ENCODE results near the gene ZNF69.
A peak's percentile ranks its signal among the peaks of the same experiment; 100 is the strongest.
"Not testable (repeated sequence)": the region's sequence is repeated elsewhere in the genome, so short reads cannot be mapped to it uniquely, and the experiment has no call there.

Gene ZNF69

DNA sequence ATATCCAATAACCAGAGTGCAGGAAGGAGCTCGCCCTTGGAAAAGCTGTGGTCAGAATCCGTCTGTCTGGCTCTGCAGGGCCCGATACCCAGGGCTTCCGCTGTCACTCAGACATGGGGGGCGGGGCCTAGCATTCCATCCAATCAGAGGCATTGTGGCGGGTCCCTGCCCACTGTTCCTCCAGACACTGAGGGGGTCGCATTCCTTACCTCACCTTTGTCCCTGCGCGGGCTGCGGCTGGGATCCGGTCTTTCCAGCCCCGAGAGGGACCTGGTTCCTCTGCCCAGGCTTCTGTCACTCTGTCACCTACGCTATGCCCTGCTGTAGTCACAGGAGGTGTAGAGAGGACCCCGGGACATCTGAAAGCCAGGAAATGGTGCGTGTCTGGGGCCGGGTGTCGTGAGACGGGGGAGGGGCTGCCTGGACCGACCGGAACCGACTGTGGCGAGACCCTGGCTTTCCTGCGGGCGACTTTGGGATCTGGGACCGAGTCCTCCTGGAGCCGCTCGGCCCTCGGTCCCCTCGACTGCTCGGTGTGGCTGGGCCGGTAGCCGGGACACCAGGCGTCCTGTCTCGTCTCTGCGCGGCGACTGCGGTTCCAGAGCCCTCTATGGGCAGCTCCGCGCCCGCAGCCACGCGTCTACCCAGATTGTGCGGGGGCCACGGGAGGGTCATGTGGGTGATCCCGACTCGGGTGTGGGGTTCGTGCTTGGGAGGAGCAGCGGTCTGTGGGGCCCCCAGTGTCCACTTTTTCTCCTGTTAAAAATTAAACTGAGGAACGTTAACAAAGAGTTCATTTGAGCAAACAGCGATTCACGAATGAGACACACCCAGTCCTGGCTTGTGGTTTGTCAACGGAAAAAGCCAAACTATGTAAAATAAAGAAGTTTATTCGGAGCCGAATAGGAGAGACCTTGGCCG lies at the start of gene ZNF69:
Gene ZNF69, plus strand, starts transcription at position 172 of the 921 bp plus-strand sequence. Its CDS starts 142 bp downstream, at position 314.
- H3K27ac ChIP-seq, result peak within 1 kb of the TSS; percentile 28

DNA sequence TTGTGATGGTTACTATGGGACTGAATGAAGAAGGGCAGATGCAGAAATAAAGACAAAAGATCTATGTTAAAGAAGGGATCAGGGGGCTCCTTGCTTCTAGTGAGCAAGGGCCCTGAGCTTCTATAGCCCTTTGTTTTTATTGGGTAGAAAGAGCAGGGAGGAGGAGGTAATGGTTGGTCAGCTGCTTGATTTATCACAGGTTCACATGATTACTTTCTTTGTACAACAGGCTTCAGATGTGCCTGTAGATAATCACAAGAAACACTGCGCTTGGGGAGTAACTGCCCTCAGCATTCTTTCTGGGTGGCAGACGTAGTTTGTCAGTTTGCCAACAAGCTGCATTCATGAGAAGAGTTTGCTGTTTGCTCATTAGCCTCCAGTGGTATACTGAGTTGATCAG lies 43.9 kb upstream of the ZNF69 start:
- H3K27ac ChIP-seq, result no peak overlapping the region

More for the DNA sequence above, at the start of gene ZNF69:
- DNase-seq (ENCODE audit: low read depth, low spot score), result no peak

DNA sequence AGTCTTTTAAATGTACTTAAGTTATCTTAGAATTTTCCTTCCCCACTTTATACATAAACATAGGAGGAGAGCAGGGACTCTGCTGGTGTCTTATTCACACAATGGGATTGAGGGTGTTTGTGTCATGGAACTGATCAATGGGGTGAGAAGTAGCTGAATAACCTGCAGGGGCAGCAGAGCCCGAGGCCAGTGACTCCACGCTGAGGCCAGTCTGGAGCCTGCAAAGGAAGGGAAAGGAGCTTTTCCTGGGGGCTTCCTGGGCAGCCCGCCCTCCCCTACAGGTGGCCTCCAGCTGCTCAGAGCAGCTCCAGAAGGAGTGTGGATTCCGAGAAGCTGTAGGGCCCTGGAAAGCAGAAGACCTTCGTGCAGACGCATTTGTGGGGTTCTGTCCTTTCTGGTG lies 40.0 kb upstream of the ZNF69 start:
- DNase-seq (ENCODE audit: low read depth, low spot score); H3K27ac ChIP-seq: not testable (repeated sequence)

More for the DNA sequence above, 43.9 kb upstream of the ZNF69 start:
- no peak for DNase-seq (ENCODE audit: low read depth, low spot score)

DNA sequence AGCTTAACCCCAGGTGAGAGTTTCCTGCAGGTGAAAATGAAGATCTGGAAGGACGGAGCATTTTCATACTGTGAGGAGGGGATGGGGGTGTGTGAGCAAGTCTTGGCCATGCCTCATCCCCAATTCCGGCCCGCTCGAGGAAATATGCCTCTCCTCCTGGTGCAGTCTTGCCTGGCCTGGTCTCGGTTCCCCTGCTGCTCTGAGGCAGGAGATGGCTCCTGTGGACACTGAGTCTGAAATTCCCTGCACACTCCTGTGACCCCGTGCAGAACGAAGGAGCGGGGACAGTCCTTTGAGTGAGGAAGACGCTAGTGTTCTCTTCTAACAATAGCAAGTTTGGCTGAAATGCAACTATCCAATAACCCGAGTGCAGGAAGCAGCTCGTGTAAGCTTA lies 39.4 kb upstream of the ZNF69 start:
- DNase-seq (ENCODE audit: low read depth, low spot score), result no peak
- no peak overlapping the region for H3K27ac ChIP-seq

DNA sequence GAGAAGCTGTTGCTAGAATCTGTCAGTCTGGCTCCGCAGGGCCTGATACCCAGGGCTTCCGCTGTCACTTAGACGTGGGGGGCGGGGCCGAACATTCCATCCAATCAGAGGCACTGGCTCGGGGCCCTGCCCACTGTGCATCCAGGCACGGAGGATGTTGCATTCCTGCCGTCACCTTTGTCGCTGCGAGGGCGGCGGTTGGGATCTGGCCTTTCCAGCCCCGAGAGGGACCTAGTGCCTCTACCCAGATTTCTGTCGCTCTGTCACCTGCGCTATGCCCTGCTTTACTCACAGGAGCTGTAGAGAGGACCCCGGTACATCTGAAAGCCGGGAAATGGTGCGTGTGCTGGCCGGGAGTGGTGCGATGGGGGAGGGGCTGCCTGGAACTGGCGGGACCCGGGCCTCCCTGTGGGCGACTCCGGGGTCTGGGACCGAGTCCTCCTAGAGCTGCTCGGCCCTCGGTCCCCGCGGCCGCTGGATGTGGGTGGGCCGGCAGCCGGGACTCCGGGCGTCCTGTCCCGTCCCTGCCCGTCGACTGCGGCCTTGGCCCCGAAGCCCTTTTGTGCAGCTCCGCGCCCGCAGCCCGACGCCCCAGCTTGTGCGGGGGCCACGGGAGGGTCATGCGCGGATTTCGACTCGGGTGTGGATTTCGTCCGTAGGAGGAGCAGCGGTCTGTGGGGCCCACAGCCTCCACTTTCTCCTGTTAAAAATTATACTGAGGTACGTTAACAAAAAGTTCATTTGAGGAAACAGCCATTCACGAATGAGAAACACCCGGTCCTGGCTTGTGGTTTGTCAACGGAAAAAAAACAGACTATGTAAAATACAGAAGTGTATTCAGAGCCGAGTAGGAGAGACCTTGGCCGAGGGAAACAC lies 38.8 kb upstream of the ZNF69 start, which contains the start of gene ZNF439:
Gene ZNF439, plus strand, starts transcription at position 133 of the 876 bp plus-strand sequence. Its CDS starts 142 bp downstream, at position 275.
- H3K27ac ChIP-seq, result no peak within 1 kb of the TSS
- no peak for DNase-seq (ENCODE audit: low read depth, low spot score)

DNA sequence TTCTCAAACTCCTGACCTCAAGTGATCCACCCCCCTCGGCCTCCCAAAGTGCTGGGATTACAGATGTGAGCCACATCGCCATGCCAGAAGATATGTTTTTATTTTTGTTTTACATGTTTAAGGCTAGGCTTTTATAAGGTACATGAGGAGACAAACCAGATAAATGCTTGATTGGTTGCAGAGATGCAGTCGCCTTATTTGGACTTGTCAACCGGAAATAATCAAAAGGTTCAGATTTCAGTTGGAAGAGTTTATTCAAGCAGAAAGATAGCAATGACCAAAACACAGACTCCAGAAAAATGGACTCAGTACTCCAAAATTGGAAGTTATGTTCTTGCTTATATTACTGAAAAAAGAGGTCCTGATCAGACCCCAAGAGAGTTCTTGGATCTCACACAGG lies 37.3 kb upstream of the ZNF69 start:
- not testable (repeated sequence) for H3K27ac ChIP-seq

DNA sequence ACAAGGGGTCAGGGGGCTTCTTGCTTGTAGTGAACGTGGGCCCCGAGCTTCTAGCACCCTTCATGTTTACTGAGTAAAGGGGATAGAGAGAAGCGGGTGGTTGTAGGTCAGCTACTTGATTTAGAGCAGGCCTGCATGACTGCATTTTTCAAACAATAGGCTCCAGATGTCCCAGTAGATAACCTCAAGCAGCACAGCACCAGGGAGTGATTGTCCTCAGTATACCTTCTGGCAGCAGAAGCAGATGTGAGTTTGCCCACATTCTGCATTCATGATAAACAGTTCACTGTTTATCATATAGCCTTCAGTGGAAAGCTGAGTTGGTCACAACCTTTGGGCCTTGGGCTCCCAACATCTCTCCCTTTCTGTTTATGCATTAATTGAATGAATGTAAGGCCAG lies 34.2 kb upstream of the ZNF69 start:
- no peak overlapping the region for H3K27ac ChIP-seq
- DNase-seq (ENCODE audit: low read depth, low spot score), result no peak

More for the DNA sequence above, 37.3 kb upstream of the ZNF69 start:
- DNase-seq (ENCODE audit: low read depth, low spot score), result not testable (repeated sequence)

DNA sequence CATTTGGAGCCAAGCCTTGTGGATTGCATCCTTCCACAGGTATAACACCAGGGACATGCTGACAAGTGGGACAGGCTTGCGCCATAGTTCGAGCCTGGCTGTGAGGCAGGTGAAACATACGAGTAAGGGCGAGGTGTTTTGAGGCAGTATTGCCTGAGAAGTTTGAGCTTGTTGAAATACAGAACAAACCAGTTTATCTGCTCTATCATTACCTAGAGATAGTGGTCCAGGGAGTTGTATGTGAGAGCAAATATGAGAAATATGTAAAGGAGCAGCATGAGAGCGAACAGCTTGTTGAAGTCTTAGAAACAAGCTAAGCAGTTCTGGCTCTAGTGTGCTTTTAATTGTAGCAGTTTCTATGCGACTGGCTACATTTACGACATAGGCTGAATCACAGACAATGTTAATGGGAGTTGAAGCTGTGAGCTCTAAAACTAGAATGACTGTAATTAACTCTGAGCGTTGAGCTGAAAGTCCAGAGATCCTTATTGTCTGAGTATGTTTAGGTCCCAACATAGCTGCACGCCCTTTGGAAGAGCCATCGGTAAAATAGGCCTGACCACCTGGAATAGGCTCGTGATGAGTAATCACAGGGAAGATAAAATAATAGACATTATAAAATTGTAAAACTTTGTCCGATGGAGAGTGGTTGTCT lies 30.9 kb upstream of the ZNF69 start:
- DNase-seq (ENCODE audit: low read depth, low spot score), result no peak
- H3K27ac ChIP-seq, result no peak overlapping the region

DNA sequence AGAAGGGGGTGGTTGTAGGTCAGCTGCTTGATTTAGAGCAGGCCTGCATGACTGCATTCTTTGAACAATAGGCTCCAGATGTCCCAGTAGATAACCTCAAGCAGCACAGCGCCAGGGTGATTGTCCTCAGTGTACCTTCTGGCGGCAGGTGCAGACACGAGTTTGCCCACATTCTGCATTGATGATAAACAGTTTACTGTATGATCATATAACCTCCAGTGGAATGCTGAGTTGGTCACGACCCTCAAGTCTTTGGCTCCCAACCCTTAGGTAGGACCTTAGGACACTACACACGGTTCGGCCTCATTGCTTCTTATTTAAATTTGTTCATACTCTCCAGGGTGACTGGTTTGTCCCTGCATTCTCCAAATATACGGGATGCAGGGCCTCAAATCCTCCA lies 26.9 kb upstream of the ZNF69 start:
- no peak overlapping the region for H3K27ac ChIP-seq
- no peak for DNase-seq (ENCODE audit: low read depth, low spot score)

DNA sequence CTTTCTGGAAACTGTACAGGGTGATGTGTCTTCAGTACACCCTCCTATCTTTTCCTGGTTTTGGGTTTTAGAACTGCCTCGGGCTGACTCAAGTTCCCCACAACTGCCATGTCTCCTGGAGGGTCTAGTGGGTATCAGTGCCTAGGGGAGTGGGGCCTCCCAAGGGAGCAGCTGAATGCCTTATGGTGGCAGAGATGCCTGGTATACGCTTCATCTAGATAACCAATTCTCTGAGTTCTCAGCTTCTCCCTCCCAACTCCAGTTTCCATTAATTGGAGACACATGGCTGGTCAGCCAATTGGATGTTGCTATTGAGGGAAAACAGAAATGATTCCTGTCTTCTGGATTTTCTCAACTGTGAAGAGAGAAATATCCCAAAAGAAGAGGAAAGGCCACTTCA lies 26.3 kb upstream of the ZNF69 start:
- H3K27ac ChIP-seq, result no peak overlapping the region
- DNase-seq (ENCODE audit: low read depth, low spot score), result no peak

DNA sequence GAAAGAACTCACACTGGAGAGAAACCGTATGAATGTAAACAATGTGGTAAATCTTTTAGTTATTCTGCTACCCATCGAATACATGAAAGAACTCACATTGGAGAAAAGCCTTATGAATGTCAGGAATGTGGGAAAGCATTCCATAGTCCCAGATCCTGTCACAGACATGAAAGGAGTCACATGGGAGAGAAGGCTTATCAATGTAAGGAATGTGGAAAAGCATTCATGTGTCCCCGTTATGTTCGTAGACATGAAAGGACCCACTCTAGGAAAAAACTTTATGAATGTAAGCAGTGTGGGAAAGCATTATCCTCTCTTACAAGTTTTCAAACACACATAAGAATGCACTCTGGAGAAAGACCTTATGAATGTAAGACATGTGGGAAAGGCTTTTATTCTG lies 19.8 kb upstream of the ZNF69 start:
- not testable (repeated sequence) for H3K27ac ChIP-seq

DNA sequence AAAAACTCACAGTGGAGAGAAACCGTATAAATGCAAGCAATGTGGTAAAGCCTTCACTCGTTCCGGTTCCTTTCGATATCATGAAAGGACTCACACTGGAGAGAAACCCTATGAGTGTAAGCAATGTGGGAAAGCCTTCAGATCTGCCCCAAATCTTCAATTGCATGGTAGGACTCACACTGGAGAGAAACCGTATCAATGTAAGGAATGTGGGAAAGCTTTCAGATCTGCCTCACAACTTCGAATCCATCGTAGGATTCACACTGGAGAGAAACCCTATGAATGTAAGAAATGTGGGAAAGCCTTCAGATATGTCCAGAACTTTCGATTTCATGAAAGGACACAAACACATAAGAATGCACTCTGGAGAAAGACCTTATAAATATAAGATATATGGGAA lies 19.4 kb upstream of the ZNF69 start:
- no peak overlapping the region for H3K27ac ChIP-seq
- no peak for DNase-seq (ENCODE audit: low read depth, low spot score)

More for the DNA sequence above, 19.8 kb upstream of the ZNF69 start:
- not testable (repeated sequence) for DNase-seq (ENCODE audit: low read depth, low spot score)

DNA sequence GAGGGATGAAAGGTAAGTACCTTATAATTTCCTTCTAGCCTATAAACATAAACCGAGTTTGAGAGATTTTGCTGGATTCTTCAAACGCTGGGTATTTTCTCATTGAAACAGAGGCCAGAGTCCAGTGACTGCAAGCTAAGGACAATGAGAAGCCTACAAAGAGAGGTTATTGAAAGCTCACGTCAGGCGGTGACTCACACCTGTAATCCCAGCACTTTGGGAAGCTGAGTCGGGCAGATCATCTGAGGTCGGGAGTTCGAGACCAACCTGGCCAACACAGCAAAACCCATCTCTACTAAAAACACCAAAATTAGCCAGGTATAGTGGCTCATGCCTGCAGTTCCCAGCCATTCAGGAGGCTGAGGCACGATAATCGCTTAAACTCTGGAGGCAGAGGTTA lies 15.0 kb upstream of the ZNF69 start:
- no peak overlapping the region for H3K27ac ChIP-seq
- DNase-seq (ENCODE audit: low read depth, low spot score), result no peak

DNA sequence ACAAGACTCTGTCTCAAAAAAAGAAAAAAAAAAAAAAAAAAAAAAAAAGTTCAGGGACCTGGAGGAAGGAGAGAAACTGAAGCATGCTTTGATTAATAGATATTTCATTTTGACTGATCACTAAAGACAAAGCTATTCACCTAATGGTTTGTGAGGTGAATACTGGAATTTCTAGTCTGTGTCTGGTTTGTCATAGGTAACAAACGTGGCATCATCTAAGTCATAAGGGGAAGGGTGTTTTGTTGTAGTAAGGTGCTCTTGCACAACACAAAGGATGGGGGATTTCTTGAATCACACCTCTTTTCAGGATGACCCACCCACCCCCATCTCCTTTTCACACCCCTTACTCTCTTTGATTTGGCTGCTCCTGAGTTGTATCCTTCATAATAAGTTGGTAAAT lies 13.8 kb upstream of the ZNF69 start:
- H3K27ac ChIP-seq, result no peak overlapping the region
- DNase-seq (ENCODE audit: low read depth, low spot score), result no peak

DNA sequence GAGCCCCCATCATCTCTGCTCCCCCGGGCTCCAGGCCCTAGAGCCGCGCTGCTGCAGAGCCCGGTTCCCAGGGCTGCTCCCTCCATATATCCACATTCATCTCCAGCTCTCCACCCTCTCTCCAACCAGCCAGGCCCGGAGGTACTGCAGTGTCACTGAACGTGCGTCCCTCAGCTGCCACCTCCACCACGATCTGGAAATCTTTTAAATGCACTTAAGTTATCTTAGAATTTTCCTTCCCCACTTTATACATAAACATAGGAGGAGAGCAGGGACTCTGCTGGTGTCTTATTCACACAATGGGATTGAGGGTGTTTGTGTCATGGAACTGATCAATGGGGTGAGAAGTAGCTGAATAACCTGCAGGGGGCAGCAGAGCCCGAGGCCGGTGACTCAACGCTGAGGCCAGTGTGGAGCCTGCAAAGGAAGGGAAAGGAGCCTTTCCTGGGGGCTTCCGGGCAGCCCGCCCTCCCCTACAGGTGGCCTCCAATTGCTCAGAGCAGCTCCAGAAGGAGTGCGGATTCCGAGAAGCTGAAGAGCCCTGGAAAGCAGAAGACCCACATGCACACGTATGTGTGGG lies 7.8 kb upstream of the ZNF69 start:
- not testable (repeated sequence) for H3K27ac ChIP-seq; DNase-seq (ENCODE audit: low read depth, low spot score)

DNA sequence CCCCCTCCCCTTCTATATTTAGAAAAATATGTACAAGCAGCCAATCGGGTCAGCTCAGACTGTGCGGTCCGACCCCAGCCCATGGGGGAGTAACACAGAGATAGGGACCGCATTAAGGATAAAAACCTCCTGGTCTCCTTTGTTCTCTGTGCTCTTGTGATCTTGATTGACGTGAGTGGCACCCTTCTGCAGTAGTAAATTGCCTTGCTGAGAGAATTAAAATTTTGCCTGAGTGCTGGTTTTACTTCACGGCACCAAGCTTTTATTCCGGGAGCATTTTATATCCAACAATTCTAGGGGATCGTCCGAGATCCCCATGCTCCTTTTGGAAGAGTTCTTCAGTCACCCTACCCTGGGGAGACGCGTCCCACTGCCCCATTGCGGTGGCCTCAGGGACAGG lies 7.0 kb upstream of the ZNF69 start:
- DNase-seq (ENCODE audit: low read depth, low spot score), result no peak
- no peak overlapping the region for H3K27ac ChIP-seq

DNA sequence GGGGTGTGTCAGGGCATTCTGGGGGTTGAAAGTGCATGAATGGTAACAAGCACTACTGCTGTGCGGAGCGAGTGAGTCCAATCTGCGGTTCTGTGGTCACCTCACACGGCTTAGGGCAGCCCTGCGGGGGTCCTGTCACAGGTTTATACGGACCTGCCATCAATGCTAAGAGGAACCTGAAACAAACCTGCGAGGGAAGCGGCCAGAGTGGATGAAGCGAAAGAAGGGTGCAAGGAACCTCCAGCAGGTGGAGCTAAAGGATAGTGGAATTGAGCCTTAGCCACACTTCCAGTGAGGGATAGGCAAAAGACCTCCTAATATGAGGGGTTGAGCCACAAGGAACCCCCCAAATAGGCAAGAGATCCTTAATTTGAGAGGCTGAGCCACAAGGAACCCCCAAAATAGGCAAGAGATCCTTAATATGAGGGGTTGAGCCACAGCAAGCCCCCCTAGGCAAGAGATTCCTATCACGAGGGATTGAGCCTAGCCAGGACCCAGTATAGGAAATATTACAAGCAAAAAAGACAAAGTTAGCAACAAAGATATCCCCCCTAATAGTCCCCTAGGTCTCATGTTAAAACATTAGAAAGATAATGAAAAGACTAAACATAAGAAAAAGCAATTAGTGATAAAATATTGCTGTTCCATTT lies 6.3 kb upstream of the ZNF69 start:
- no peak overlapping the region for H3K27ac ChIP-seq
- DNase-seq (ENCODE audit: low read depth, low spot score), result no peak

DNA sequence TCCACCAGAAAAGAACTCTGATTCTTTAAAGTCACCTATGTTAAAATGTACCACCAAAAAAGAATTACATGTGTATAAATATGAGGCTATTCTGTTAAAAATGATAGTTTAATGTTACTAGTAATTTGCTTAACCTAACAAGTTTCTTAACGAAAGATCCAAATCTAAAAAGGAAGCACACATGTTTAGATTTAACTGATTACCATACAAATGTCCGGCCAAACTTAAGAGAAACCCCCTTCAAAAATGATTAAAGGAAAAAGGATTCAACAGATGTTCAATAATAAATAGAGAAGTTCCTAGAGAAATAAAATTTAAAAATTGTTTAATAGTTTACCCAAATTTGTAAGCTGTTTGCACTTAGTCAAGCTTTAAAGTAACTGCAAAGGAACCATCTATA lies 5.0 kb upstream of the ZNF69 start:
- no peak for DNase-seq (ENCODE audit: low read depth, low spot score)
- no peak overlapping the region for H3K27ac ChIP-seq

DNA sequence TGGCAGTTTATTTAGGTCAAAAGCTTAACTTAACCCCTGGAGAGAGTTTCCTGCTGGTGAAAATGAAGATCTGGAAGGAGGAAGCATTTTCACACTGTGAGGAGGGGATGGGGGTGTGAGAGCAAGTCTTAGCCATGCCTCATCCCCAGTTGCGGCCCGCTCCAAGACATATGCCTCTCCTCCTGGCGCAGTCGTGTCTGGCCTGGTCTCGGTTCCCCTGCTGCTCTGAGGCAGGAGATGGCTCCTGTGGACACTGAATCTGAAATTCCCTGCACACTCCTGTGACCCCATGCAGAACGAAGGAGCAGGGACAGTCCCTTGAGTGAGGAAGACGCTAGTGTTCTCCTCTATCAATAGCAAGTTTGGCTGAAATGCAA lies 360 bp upstream of the ZNF69 start:
- no peak overlapping the region for H3K27ac ChIP-seq
- no peak for DNase-seq (ENCODE audit: low read depth, low spot score)

DNA sequence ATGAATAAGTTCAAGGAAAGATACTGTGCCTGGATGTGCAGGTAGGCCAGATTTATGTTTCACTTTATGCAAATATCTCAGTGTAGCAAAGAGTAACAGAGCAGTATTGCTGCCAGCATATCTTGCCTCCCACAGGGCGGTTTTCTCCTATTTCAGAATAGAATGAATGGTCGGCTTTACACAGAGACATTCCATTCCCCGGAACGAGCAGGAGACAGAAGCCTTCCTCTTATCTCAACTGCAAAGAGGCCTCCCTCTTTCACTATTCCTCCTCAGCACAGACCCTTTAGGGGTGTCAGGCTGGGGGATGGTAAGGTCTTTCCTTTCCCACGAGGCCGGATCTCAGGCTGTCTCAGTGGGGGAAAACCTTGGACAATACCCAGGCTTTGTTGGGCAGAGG lies 2.3 kb downstream of the ZNF69 start:
- not testable (repeated sequence) for H3K27ac ChIP-seq; DNase-seq (ENCODE audit: low read depth, low spot score)
